Stimulated activated CD4-positive, alpha-beta T cell treated with anti-CD3 and anti-CD28 coated beads, Interleukin-1b, Interleukin-23, amount 100 ng/mL, for 24 hours (primary cell): Measurements from ENCODE around the gene RBM4.
"Not testable (repeated sequence)": the region's sequence is repeated elsewhere in the genome, so short reads cannot be mapped to it uniquely, and the experiment has no call there.

ENCODE experiments used
- DNase-seq, 4 experiments: peaks; one replicate each; pipeline ENCODE4 v3.0.0-alpha.2; 2020; ENCODE audit warnings: low read depth in 4 of 4, low spot score in 1 of 4

The RBM4 gene

GRCh38 chr11:66638177-66639065, at the start of gene RBM4:
Gene RBM4, plus strand, starts transcription at chr11:66638703. Its CDS starts 1,009 bp downstream, at chr11:66639712.
- DNase-seq, result peak; percentile 78 to 92 (median 91)

GRCh38 chr11:66589315-66589714, 49.2 kb upstream of the RBM4 start:
- not testable (repeated sequence) for DNase-seq

GRCh38 chr11:66589996-66590675, 48.4 kb upstream of the RBM4 start:
- no peak for DNase-seq

GRCh38 chr11:66591175-66591574, 47.3 kb upstream of the RBM4 start:
- no peak for DNase-seq

- peak; percentile 94 to 98 (median 98) for DNase-seq
Observed at GRCh38 chr11:66592457-66593302, 45.8 kb upstream of the RBM4 start, which contains the start of the genes CCDC87 and CCS. Gene CCDC87, minus strand, starts transcription at chr11:66593063. Its CDS starts 48 bp downstream, at chr11:66593015. Gene CCS, plus strand, starts transcription at chr11:66593185. Its CDS starts 77 bp downstream, at chr11:66593262.

- no peak for DNase-seq
Observed at GRCh38 chr11:66593303-66593635, 45.2 kb upstream of the RBM4 start.

GRCh38 chr11:66593650-66594049, 44.9 kb upstream of the RBM4 start:
- DNase-seq, result no peak

GRCh38 chr11:66595245-66595904, 43.1 kb upstream of the RBM4 start:
- DNase-seq, result no peak

GRCh38 chr11:66598993-66599392, 39.5 kb upstream of the RBM4 start:
- DNase-seq, result no peak

GRCh38 chr11:66600219-66600618, 38.3 kb upstream of the RBM4 start:
- no peak for DNase-seq

GRCh38 chr11:66600631-66601233, 37.8 kb upstream of the RBM4 start:
- DNase-seq, result no peak

GRCh38 chr11:66603072-66603471, 35.4 kb upstream of the RBM4 start:
- DNase-seq, result no peak

- DNase-seq, result no peak
Observed at GRCh38 chr11:66604155-66604554, 34.3 kb upstream of the RBM4 start.

- DNase-seq, result not testable (repeated sequence)
Observed at GRCh38 chr11:66606608-66607007, 31.9 kb upstream of the RBM4 start.

- DNase-seq, result no peak
Observed at GRCh38 chr11:66607126-66607834, 31.2 kb upstream of the RBM4 start.

- no peak for DNase-seq
Observed at GRCh38 chr11:66609721-66610617, 28.5 kb upstream of the RBM4 start.

GRCh38 chr11:66612458-66612857, 26.0 kb upstream of the RBM4 start:
- no peak for DNase-seq

GRCh38 chr11:66614073-66614472, 24.4 kb upstream of the RBM4 start:
- no peak for DNase-seq
